ENCODE measurements around the gene PAWR. TPM values are rescaled to one million over a fixed set of nuclear protein-coding genes. Genes with fewer than 3 reads are reported as not detected.
"Not testable (repeated sequence)": the region's sequence is repeated elsewhere in the genome, so short reads cannot be mapped to it uniquely, and the experiment has no call there.

PAWR gene
- total and polyA plus RNA-seq, 5 experiments from 2014 or later: 0.38 to 8.1 (median 2.2) TPM

- no peaks in the 10 kb centered on the region for H3K9me3 Mint-ChIP-seq
- H3K36me3 Mint-ChIP-seq: no peaks in the 10 kb centered on the region
- no peak overlapping the region for H3K4me3 Mint-ChIP-seq
- peak overlapping the region in 1 of 10 donors; percentile 50 for H3K27ac Mint-ChIP-seq
- DNase-seq: no peak
- ATAC-seq: no peak
- no peaks in the 10 kb centered on the region for H3K4me1 Mint-ChIP-seq
- peaks cover 0 to 9% (median 2%) of the 10 kb centered on the region in 5 donors for H3K27me3 Mint-ChIP-seq
- POLR2A ChIA-PET: no interaction called here
Observed at GRCh38 chr12:79547044-79547734, 143.6 kb downstream of the PAWR start.

- Mint-ChIP-seq H3K4me3 (no peak overlapping the region), H3K36me3 (no peaks in the 10 kb centered on the region), H3K27me3 (peaks cover 0 to 9% (median 2%) of the 10 kb centered on the region in 5 donors), H3K4me1 (no peaks in the 10 kb centered on the region), H3K27ac (peak overlapping the region in 1 of 10 donors; percentile 50), H3K9me3 (no peaks in the 10 kb centered on the region)
- DNase-seq (no peak), ATAC-seq (no peak)
- POLR2A ChIA-PET: no interaction called here
Observed at GRCh38 chr12:79546466-79547043, 144.2 kb downstream of the PAWR start.

GRCh38 chr12:79544439-79544838, 146.3 kb downstream of the PAWR start:
- ATAC-seq, H3K4me1 Mint-ChIP-seq, H3K4me3 Mint-ChIP-seq, H3K9me3 Mint-ChIP-seq, H3K36me3 Mint-ChIP-seq, H3K27ac Mint-ChIP-seq, DNase-seq, H3K27me3 Mint-ChIP-seq, POLR2A ChIA-PET: not testable (repeated sequence)

- no peak overlapping the region for H3K27ac Mint-ChIP-seq
- no peaks in the 10 kb centered on the region for H3K36me3 Mint-ChIP-seq
- H3K4me3 Mint-ChIP-seq: no peak overlapping the region
- ATAC-seq (no peak), DNase-seq (no peak)
- H3K9me3 Mint-ChIP-seq: no peaks in the 10 kb centered on the region
- H3K4me1 Mint-ChIP-seq: no peaks in the 10 kb centered on the region
- POLR2A ChIA-PET: no interaction called here
- peaks cover 0 to 1% (median 0%) of the 10 kb centered on the region in 5 donors for H3K27me3 Mint-ChIP-seq
Observed at GRCh38 chr12:79537675-79538074, 153.1 kb downstream of the PAWR start.

GRCh38 chr12:79535751-79536150, 155.0 kb downstream of the PAWR start:
- Mint-ChIP-seq H3K27ac (no peak overlapping the region), H3K27me3 (peaks cover 0 to 1% (median 0%) of the 10 kb centered on the region in 5 donors), H3K36me3 (no peaks in the 10 kb centered on the region), H3K4me1 (no peaks in the 10 kb centered on the region), H3K9me3 (no peaks in the 10 kb centered on the region), H3K4me3 (no peak overlapping the region)
- ATAC-seq (no peak), DNase-seq (no peak)
- POLR2A ChIA-PET: no interaction called here

Other genes starting within 250 kb of the PAWR start
- 100 to 1,000 TPM; 123 to 133 TPM for gene PPP1R12A, start 244.1 kb upstream of the PAWR start, total RNA-seq
- 10 to 100 TPM; 75.4 to 84.9 (median 77.2) TPM for gene PPP1R12A, start 244.1 kb upstream of the PAWR start, polyA plus RNA-seq